H1 (cell line): Measurements from ENCODE around the gene ASAP3. TPM values are rescaled to one million over a fixed set of nuclear protein-coding genes. Genes with fewer than 3 reads are reported as not detected.

ENCODE experiments used
- CTCF ChIA-PET: fragments of 300-600 bp; sonication (Branson Sonifier 250); formaldehyde crosslinking; loops from one replicate; lab custom pipeline; 2021; ENCODE audit not compliant: partially characterized antibody; lab: Charles Lee
- POLR2A ChIA-PET: fragments of 300-600 bp; sonication (Branson Sonifier 250); formaldehyde crosslinking; loops from one replicate; lab custom pipeline; 2021; ENCODE audit warnings: inconsistent platforms; ENCODE audit not compliant: partially characterized antibody; lab: Charles Lee
- DNase-seq, 2 experiments: peaks; one replicate each; pipeline versions ENCODE4 v3.0.0 to v3.0.0-alpha.2; 2010 to 2022; ENCODE audit warnings: low spot score in 2 of 2, low read depth in 1 of 2, mixed read lengths in 1 of 2
- FAIRE-seq: peaks from 2 replicates; lab custom pipeline; 2011; peaks lifted over from hg19 to GRCh38; lab: Jason Lieb, UNC
- H2AFZ ChIP-seq: 2 replicates; pipeline ENCODE4 v1.8.1; 2012; ENCODE audit warnings: low read length, inconsistent platforms
- H2AK5ac ChIP-seq: 2 replicates; pipeline ENCODE4 v1.6.1; 2013; ENCODE audit warnings: low read depth, low read length
- H2BK120ac ChIP-seq: replicated peaks from 2 replicates; pipeline ENCODE3; 2013; ENCODE audit warnings: low read depth, low read length, inconsistent platforms
- H2BK12ac ChIP-seq: 2 replicates; pipeline ENCODE4 v1.6.1; 2013; ENCODE audit warnings: low read depth, low read length
- H2BK15ac ChIP-seq: 2 replicates; pipeline ENCODE4 v1.6.1; 2013; ENCODE audit warnings: low read length
- H2BK20ac ChIP-seq: 2 replicates; pipeline ENCODE4 v1.6.1; 2013; ENCODE audit warnings: low read length
- H2BK5ac ChIP-seq: 2 replicates; pipeline ENCODE4 v1.6.1; 2013; ENCODE audit warnings: low read depth, low read length
- H3K14ac ChIP-seq: 2 replicates; pipeline ENCODE4 v1.6.1; 2013; ENCODE audit warnings: inconsistent platforms; ENCODE audit not compliant: insufficient read length
- H3K18ac ChIP-seq: 2 replicates; pipeline ENCODE4 v1.6.1; 2013; ENCODE audit warnings: low read length; ENCODE audit errors: extremely low read depth
- H3K23ac ChIP-seq: 2 replicates; pipeline ENCODE4 v1.6.1; 2013; ENCODE audit warnings: inconsistent platforms; ENCODE audit not compliant: insufficient read length
- H3K23me2 ChIP-seq: 2 replicates; pipeline ENCODE4 v1.6.1; 2013; ENCODE audit warnings: low read depth, low read length
- H3K27ac ChIP-seq: 2 replicates; pipeline ENCODE4 v1.6.1; 2011; ENCODE audit warnings: low read depth, low read length, inconsistent platforms
- H3K27me3 ChIP-seq, 4 experiments: replicated peaks in 1 of 4; 1 replicate in 1 of 4; 2 replicates in 3 of 4; pipeline versions ENCODE4 v1.6.1 to v1.8.1; 2011 to 2013; ENCODE audit warnings: low read length in 3 of 4, mild to moderate bottlenecking in 3 of 4, inconsistent platforms in 2 of 4, mixed read lengths in 2 of 4, moderate library complexity in 1 of 4; ENCODE audit not compliant: control insufficient read depth in 3 of 4, insufficient read depth in 3 of 4; ENCODE audit errors: extremely low read depth in 1 of 4
- H3K36me3 ChIP-seq, 4 experiments: 2 replicates each; pipeline versions ENCODE4 v1.6.1 to v1.8.1; 2011 to 2013; ENCODE audit warnings: mild to moderate bottlenecking in 4 of 4, low read length in 3 of 4, moderate library complexity in 2 of 4, control low read depth in 1 of 4, inconsistent platforms in 1 of 4; ENCODE audit not compliant: insufficient read depth in 4 of 4, control insufficient read depth in 2 of 4
- H3K4ac ChIP-seq: replicated peaks from 2 replicates; pipeline ENCODE3; 2013; ENCODE audit warnings: low read length, low read depth, mixed read lengths, inconsistent platforms; ENCODE audit not compliant: insufficient read length
- H3K4me1 ChIP-seq, 4 experiments: replicated peaks in 1 of 4; 1 replicate in 1 of 4; 2 replicates in 3 of 4; pipeline versions ENCODE4 v1.6.1 to v1.8.1; 2011 to 2013; ENCODE audit warnings: low read length in 3 of 4, inconsistent platforms in 2 of 4, mixed read lengths in 1 of 4; ENCODE audit not compliant: insufficient read depth in 4 of 4, control insufficient read depth in 3 of 4
- H3K4me2 ChIP-seq, 2 experiments: 2 replicates each; pipeline versions ENCODE4 v1.6.1 to v1.8.1; 2011 to 2013; ENCODE audit warnings: low read depth in 2 of 2, low read length in 2 of 2, control low read depth in 1 of 2, inconsistent platforms in 1 of 2, mild to moderate bottlenecking in 1 of 2; ENCODE audit not compliant: insufficient read depth in 1 of 2
- H3K4me3 ChIP-seq, 4 experiments: fragments of 200-600, 300-600 bp in 1 of 4; sonication (generic), shearing (Covaris generic), sonication (Bioruptor Twin) in 1 of 4; 2 replicates each; pipeline versions ENCODE4 v1.5.1 to v1.8.1; 2011 to 2016; ENCODE audit warnings: low read length in 4 of 4, low read depth in 3 of 4, control low read depth in 2 of 4, inconsistent platforms in 2 of 4, mild to moderate bottlenecking in 2 of 4, mixed read lengths in 1 of 4, moderate library complexity in 1 of 4; ENCODE audit not compliant: insufficient read depth in 2 of 4; ENCODE audit errors: extremely low read depth in 1 of 4
- H3K56ac ChIP-seq: replicated peaks from 2 replicates; pipeline ENCODE3; 2013; ENCODE audit warnings: low read depth, mild to moderate bottlenecking, mixed read lengths, low read length, inconsistent platforms; ENCODE audit not compliant: insufficient read length
- H3K79me1 ChIP-seq: 2 replicates; pipeline ENCODE4 v1.6.1; 2013; ENCODE audit warnings: low read depth, low read length, control low read depth
- H3K79me2 ChIP-seq, 2 experiments: 2 replicates each; pipeline versions ENCODE4 v1.6.1 to v1.8.1; 2012 to 2013; ENCODE audit warnings: low read length in 2 of 2, mild to moderate bottlenecking in 2 of 2, inconsistent platforms in 1 of 2; ENCODE audit not compliant: insufficient read depth in 2 of 2, control insufficient read depth in 1 of 2
- H3K9ac ChIP-seq, 4 experiments: replicated peaks in 1 of 4; 1 replicate in 1 of 4; 2 replicates in 3 of 4; pipeline versions ENCODE4 v1.6.1 to v1.8.1; 2011 to 2013; ENCODE audit warnings: low read depth in 3 of 4, low read length in 3 of 4, control low read depth in 2 of 4, mild to moderate bottlenecking in 2 of 4, moderate library complexity in 2 of 4, inconsistent platforms in 1 of 4; ENCODE audit errors: extremely low read depth in 1 of 4
- H3K9me3 ChIP-seq, 2 experiments: 2 replicates each; pipeline versions ENCODE4 v1.6.1 to v1.8.1; 2012 to 2013; ENCODE audit warnings: mild to moderate bottlenecking in 2 of 2, moderate library complexity in 2 of 2, control low read depth in 1 of 2, inconsistent platforms in 1 of 2, low read depth in 1 of 2, low read length in 1 of 2, mixed read lengths in 1 of 2; ENCODE audit not compliant: insufficient read depth in 2 of 2
- H4K20me1 ChIP-seq, 2 experiments: replicated peaks in 1 of 2; 2 replicates each; pipeline versions ENCODE3 to v1.8.1; 2011 to 2013; ENCODE audit warnings: inconsistent platforms in 2 of 2, low read length in 2 of 2, mild to moderate bottlenecking in 1 of 2; ENCODE audit not compliant: insufficient read depth in 2 of 2, control insufficient read depth in 1 of 2
- H4K5ac ChIP-seq: 2 replicates; pipeline ENCODE4 v1.6.1; 2013; ENCODE audit warnings: low read length, low read depth, mixed read lengths, inconsistent platforms; ENCODE audit not compliant: insufficient read length
- H4K8ac ChIP-seq: 2 replicates; pipeline ENCODE4 v1.8.0; 2013; ENCODE audit warnings: mild to moderate bottlenecking, moderate library complexity, low read length, inconsistent platforms; ENCODE audit not compliant: insufficient read depth; ENCODE audit errors: extremely low read depth
- H4K91ac ChIP-seq: replicated peaks from 2 replicates; pipeline ENCODE3; 2013; ENCODE audit warnings: low read length, mixed read lengths, inconsistent platforms; ENCODE audit not compliant: insufficient read length
- BACH1 ChIP-seq: IDR thresholded peaks from 2 replicates; pipeline ENCODE4 v1.6.1; 2012; ENCODE audit warnings: low read length, improper control_type of control experiment
- CBX8 ChIP-seq: fragments of 300-800, 300-1000 bp; sonication (generic); IDR thresholded peaks from 2 replicates; pipeline ENCODE4 v1.7.1; 2016; ENCODE audit warnings: low read depth, low read length, borderline replicate concordance
- CTBP2 ChIP-seq: IDR thresholded peaks from 2 replicates; pipeline ENCODE4 v1.7.0; 2011; ENCODE audit warnings: borderline replicate concordance, mild to moderate bottlenecking, moderate library complexity, mixed read lengths, low read length; ENCODE audit not compliant: insufficient read depth, insufficient read length
- GTF2F1 ChIP-seq: IDR thresholded peaks from 2 replicates; pipeline ENCODE4 v1.6.1; 2012; ENCODE audit warnings: low read depth, low read length, improper control_type of control experiment, borderline replicate concordance
- HDAC2 ChIP-seq, 2 experiments: fragments of 300-600 bp in 1 of 2; sonication (generic) in 1 of 2; IDR thresholded peaks; 2 replicates each; pipeline ENCODE4 v1.6.1; 2011 to 2012; ENCODE audit warnings: low read depth in 2 of 2, low read length in 2 of 2, mild to moderate bottlenecking in 2 of 2, moderate library complexity in 2 of 2, borderline replicate concordance in 1 of 2, inconsistent platforms in 1 of 2
- JUND ChIP-seq: IDR thresholded peaks from 2 replicates; pipeline ENCODE4 v1.6.1; 2011; ENCODE audit warnings: mild to moderate bottlenecking, improper control_type of control experiment, low read length
- POLR2A ChIP-seq, 2 experiments: IDR thresholded peaks; 1 replicate in 1 of 2; 2 replicates in 1 of 2; pipeline ENCODE4 v1.6.1; 2011; ENCODE audit warnings: low read depth in 2 of 2, low read length in 2 of 2, mild to moderate bottlenecking in 2 of 2; ENCODE audit errors: control extremely low read depth in 1 of 2
- RBBP5 ChIP-seq: IDR thresholded peaks from 2 replicates; pipeline ENCODE4 v1.7.1; 2012; ENCODE audit warnings: low read depth, mild to moderate bottlenecking, inconsistent platforms, low read length, moderate library complexity, borderline replicate concordance
- TAF7 ChIP-seq: optimal IDR thresholded peaks from 2 replicates; pipeline ENCODE3; 2011; ENCODE audit warnings: low read depth, mild to moderate bottlenecking, inconsistent platforms, low read length, moderate library complexity, borderline replicate concordance
- TBP ChIP-seq: IDR thresholded peaks from 2 replicates; pipeline ENCODE4 v1.6.1; 2011; ENCODE audit warnings: low read depth, low read length, improper control_type of control experiment
- WGBS, 2 experiments: shearing (Covaris generic) in 1 of 2; methylation state at CpG; one replicate each; pipeline versions ENCODE4 v1.1.6 to v1.1.7; 2013 to 2015; ENCODE audit warnings: low lambda C conversion rate in 2 of 2, mixed read lengths in 2 of 2, inconsistent platforms in 1 of 2, low coverage in 1 of 2, missing lambda C conversion rate in 1 of 2; ENCODE audit not compliant: insufficient replicate concordance in 2 of 2, insufficient coverage in 1 of 2, insufficient read length in 1 of 2; ENCODE audit errors: extremely low coverage in 1 of 2, missing lambda C conversion rate in 1 of 2; 5-methylcytosine and 5-hydroxymethylcytosine counted together
- polyA plus RNA-seq, 7 experiments: library from polyadenylated mRNA; depleted of rRNA in 3 of 7; stranded (reverse) in 5 of 7; unstranded in 2 of 7; fragments of >200 nt in 5 of 7; fragments of 200-250 nt in 2 of 7; gene quantifications; 1 replicate in 5 of 7; 2 replicates in 1 of 7; 4 replicates in 1 of 7; pipeline versions ENCODE4 v1.2.1 to v1.2.3, GENCODE V29; 2011 to 2013; ENCODE audit warnings: missing spikeins in 2 of 7, mixed read lengths in 2 of 7
- total RNA-seq: library from RNA; stranded (reverse); fragmentation: NEBNext Ultra II Directional; extraction: Animal tissue kit (Norgen Biotek cat#: 25700); gene quantifications from 2 replicates; pipeline ENCODE4 v1.2.1, GENCODE V29; 2021

Gene ASAP3
- total and polyA plus RNA-seq, 2 of the 8 experiments (the other 6 are each of a cell fraction or from before 2014, with no cell fraction given), result 53.1 to 58.0 TPM

DNA sequence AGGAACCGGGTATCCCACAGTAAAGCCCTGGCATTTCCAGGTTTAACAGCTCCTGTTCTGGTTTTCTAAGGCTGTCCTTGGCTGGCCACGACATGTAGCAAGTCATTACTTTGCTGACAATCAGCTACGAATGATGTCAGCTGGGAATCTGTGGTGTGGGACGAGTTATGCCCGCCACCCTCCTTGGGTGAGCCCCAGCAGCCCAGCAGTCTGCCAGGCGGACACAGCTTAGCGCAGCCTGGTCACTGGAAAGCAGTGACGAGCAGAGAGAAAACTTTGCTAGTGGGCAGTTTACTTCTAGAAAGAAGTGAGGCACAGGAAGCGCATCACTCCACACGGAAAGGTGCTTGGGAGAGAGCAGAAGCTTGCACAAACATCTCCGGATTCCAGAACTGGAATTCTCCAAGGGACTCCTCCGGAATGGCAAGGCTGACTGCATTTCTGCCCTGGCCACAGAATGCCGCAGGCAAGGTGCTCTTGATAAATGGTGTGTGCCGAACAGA is 98.8 kb downstream of the ASAP3 start:
- DNase-seq, result no peak
- no peak overlapping the region for H3K4ac ChIP-seq
- H2AK5ac ChIP-seq, result no peak overlapping the region
- H4K8ac ChIP-seq, result no peak overlapping the region
- ChIA-PET POLR2A (no interaction called here), CTCF (interaction anchor here (0.8 to 7.5 kb wide), 4 partner anchors 9 to 18 kb away, joined by 3 to 44 read pairs (median 4); no protein-coding TSS in a partner anchor)
- no peak overlapping the region for H3K4me3 ChIP-seq
- H3K56ac ChIP-seq, result no peak overlapping the region
- no peaks in the 10 kb centered on the region for H3K23me2 ChIP-seq
- no peak overlapping the region for H3K18ac ChIP-seq
- H3K9me3 ChIP-seq, result no peaks in the 10 kb centered on the region
- no peak overlapping the region for H2BK15ac ChIP-seq
- H4K20me1 ChIP-seq, result peaks cover 2 to 8% of the 10 kb centered on the region in 2 experiments
- no peak overlapping the region for H2BK20ac ChIP-seq
- H3K4me1 ChIP-seq, result no peaks in the 10 kb centered on the region
- H3K23ac ChIP-seq, result no peak overlapping the region
- H2BK5ac ChIP-seq, result no peak overlapping the region
- no peak overlapping the region for H4K5ac ChIP-seq
- FAIRE-seq, result no peak
- H2BK12ac ChIP-seq, result no peak overlapping the region
- no peak overlapping the region for H3K27ac ChIP-seq
- H3K27me3 ChIP-seq, result peaks cover 16 to 79% (median 58%) of the 10 kb centered on the region in 4 experiments
- no peak overlapping the region for H3K14ac ChIP-seq
- H3K36me3 ChIP-seq, result no peaks in the 10 kb centered on the region
- no peaks in the 10 kb centered on the region for H3K79me2 ChIP-seq
- no peak overlapping the region for H2AFZ ChIP-seq
- H4K91ac ChIP-seq, result no peak overlapping the region
- no peak overlapping the region for H3K9ac ChIP-seq
- 81% methylated on average over 14 of the region's 14 CpGs; no CpG with 5 or more reads in 1 of the 2 experiments for WGBS, 2 experiments
- H3K79me1 ChIP-seq, result no peaks in the 10 kb centered on the region
- H2BK120ac ChIP-seq, result no peak overlapping the region
- no peak overlapping the region for H3K4me2 ChIP-seq
- TF ChIP-seq HDAC2 (IDR thresholded peaks at IDR 0.05; ENCODE audit: borderline replicate concordance in 1 of 2, low read depth in 2 of 2, low read length in 2 of 2), result no peak
- no peak for TF ChIP-seq JUND
- TF ChIP-seq GTF2F1, result no peak
- TF ChIP-seq TAF7, result no peak
- TF ChIP-seq CBX8, result no peak
- no peak for TF ChIP-seq BACH1
- TF ChIP-seq CTBP2, result no peak
- no peak for TF ChIP-seq RBBP5
- TF ChIP-seq POLR2A (IDR thresholded peaks at IDR 0.05; ENCODE audit: control extremely low read depth in 1 of 2, low read depth in 2 of 2, low read length in 2 of 2), result no peak
- no peak for TF ChIP-seq TBP
